ENCODE measurements around the gene TBCD.

DNA sequence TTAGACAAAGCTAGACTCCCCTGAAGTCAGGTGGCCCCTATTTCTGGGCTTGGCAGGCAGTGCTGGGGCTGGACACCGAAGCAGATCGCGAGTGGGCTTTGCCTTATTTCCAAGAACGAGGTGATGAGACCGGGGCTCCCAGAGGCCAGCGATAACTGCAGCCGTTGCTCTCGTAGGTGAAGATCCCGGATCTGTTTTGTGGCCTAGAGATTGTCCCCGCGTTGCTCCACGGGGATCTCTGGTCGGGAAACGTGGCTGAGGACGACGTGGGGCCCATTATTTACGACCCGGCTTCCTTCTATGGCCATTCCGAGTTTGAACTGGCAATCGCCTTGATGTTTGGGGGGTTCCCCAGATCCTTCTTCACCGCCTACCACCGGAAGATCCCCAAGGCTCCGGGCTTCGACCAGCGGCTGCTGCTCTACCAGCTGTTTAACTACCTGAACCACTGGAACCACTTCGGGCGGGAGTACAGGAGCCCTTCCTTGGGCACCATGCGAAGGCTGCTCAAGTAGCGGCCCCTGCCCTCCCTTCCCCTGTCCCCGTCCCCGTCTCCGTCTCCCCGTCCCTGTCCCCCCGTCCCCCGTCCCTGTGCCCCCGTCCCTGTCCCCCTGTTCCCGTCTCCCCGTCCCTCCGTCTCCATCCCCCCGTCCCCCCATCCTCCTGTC lies 1.5 kb upstream of the TBCD start:
- TF ChIP-seq CTCF (conservative IDR thresholded peaks at IDR 0.05; ENCODE audit: low read length) (no peak), EZH2phosphoT487 (IDR thresholded peaks at IDR 0.05; ENCODE audit: borderline replicate concordance, low read depth, low read length) (no peak)

All from OCI-LY7 (cell line).